Breast epithelium (tissue), 3 donors: ENCODE data around the gene GKN1.

Source experiments
- CTCF ChIP-seq, 3 donors: fragments of 450-650 bp; IDR thresholded peaks; one replicate each; pipeline ENCODE4 v1.5.1; 2016 to 2017; ENCODE audit warnings: antibody characterized with exemption in 3 of 3, mild to moderate bottlenecking in 3 of 3, moderate library complexity in 3 of 3
- POLR2AphosphoS5 ChIP-seq, 3 donors: sonication (generic); formaldehyde crosslinking; IDR thresholded peaks; one replicate each; pipeline ENCODE4 v1.6.1; 2017; ENCODE audit warnings: antibody characterized with exemption in 3 of 3

GRCh38 chr2:69020496-69021426, 46.3 kb downstream of the GKN1 start:
- TF ChIP-seq CTCF (IDR thresholded peaks at IDR 0.05): no peak
- TF ChIP-seq POLR2AphosphoS5 (IDR thresholded peaks at IDR 0.05): no peak
